Measurements from ENCODE around the gene SND1.

- TF ChIP-seq POLR2AphosphoS5 (IDR thresholded peaks at IDR 0.05) (no peak), CTCF (IDR thresholded peaks at IDR 0.05) (no peak)
These were observed 326.4 kb downstream of the SND1 start for GRCh38 chr7:127978421-127978820.

Measured in transverse colon (tissue), 4 donors.